Gastrocnemius medialis (tissue), 4 donors: ENCODE results near the gene RNU6-1. TPM values are rescaled to one million over a fixed set of nuclear protein-coding genes. Genes with fewer than 3 reads are reported as not detected.

Source experiments
- ATAC-seq, 2 donors: fragments of 150-250 bp; one replicate each; pipeline ENCODE4 v1.9.1; 2016
- DNase-seq, 2 donors: peaks; one replicate each; pipeline ENCODE4 v3.0.0-alpha.2; 2019
- H3K27ac ChIP-seq, 4 donors: fragments of 200-600 bp; sonication (generic); 1 replicate in 1 of 4; 2 replicates in 3 of 4; pipeline ENCODE4 v1.5.1; 2016 to 2018; ENCODE audit warnings: mild to moderate bottlenecking in 2 of 4, moderate library complexity in 1 of 4
- H3K27me3 ChIP-seq, 3 donors: fragments of 200-600 bp; sonication (generic) in 2 of 3; 1 replicate in 1 of 3; 2 replicates in 2 of 3; pipeline versions ENCODE4 v1.5.1 to v1.6.0; 2016 to 2019; ENCODE audit warnings: mild to moderate bottlenecking in 1 of 3, moderate library complexity in 1 of 3
- H3K36me3 ChIP-seq, 2 donors: fragments of 200-600 bp; sonication (generic) in 1 of 2; one replicate each; pipeline ENCODE4 v1.5.1; 2017 to 2018
- H3K4me1 ChIP-seq, 2 donors: fragments of 200-600 bp; sonication (generic) in 1 of 2; one replicate each; pipeline ENCODE4 v1.5.1; 2016 to 2017; ENCODE audit warnings: mild to moderate bottlenecking in 2 of 2
- H3K4me3 ChIP-seq, 4 donors: fragments of 200-600 bp; sonication (generic) in 3 of 4; 1 replicate in 1 of 4; 2 replicates in 3 of 4; pipeline ENCODE4 v1.5.1; 2016 to 2019; ENCODE audit warnings: mild to moderate bottlenecking in 2 of 4
- H3K9me3 ChIP-seq, 3 donors: fragments of 200-600 bp; sonication (generic) in 2 of 3; 1 replicate in 1 of 3; 2 replicates in 2 of 3; pipeline ENCODE4 v1.5.1; 2016 to 2019
- POLR2A ChIP-seq, 2 donors: fragments of 450-650 bp; IDR thresholded peaks; one replicate each; pipeline ENCODE4 v1.6.1; 2017; ENCODE audit warnings: antibody characterized with exemption in 2 of 2, mild to moderate bottlenecking in 2 of 2, moderate library complexity in 2 of 2
- in situ Hi-C, 4 donors: fragments of 200-750 bp; cut with MboI; loops; one replicate each; pipeline versions ENCODE4 v1.15.0 to v1.8.0; 2017; ENCODE audit warnings: low sequenced_read_pairs in 4 of 4
- intact Hi-C: fragments of 100-400 bp; cut with DNase I; formaldehyde crosslinking; loops from one replicate; pipeline ENCODE4 v1.15.1; 2023; ENCODE audit warnings: low total_unique reads
- total RNA-seq, 4 donors: library from RNA; depleted of rRNA; stranded (reverse); fragments of >200 nt; gene quantifications; one replicate each; pipeline versions ENCODE4 v1.1.0 to v1.2.3, GENCODE V29; 2016
- TF ChIP-seq, protein P1 (sequence below), 5 experiments: fragments of 450-650 bp in 3 of 5; fragments of 200-600 bp in 2 of 5; sonication (generic) in 2 of 5; IDR thresholded peaks in 4 of 5; conservative IDR thresholded peaks in 1 of 5; 1 replicate in 4 of 5; 2 replicates in 1 of 5; pipeline ENCODE4 v1.5.1; 2016 to 2019; ENCODE audit warnings: antibody characterized with exemption in 5 of 5, mild to moderate bottlenecking in 3 of 5, moderate library complexity in 3 of 5

RNU6-1 gene
- total RNA-seq, 4 donors from 2014 or later = not detected

DNA sequence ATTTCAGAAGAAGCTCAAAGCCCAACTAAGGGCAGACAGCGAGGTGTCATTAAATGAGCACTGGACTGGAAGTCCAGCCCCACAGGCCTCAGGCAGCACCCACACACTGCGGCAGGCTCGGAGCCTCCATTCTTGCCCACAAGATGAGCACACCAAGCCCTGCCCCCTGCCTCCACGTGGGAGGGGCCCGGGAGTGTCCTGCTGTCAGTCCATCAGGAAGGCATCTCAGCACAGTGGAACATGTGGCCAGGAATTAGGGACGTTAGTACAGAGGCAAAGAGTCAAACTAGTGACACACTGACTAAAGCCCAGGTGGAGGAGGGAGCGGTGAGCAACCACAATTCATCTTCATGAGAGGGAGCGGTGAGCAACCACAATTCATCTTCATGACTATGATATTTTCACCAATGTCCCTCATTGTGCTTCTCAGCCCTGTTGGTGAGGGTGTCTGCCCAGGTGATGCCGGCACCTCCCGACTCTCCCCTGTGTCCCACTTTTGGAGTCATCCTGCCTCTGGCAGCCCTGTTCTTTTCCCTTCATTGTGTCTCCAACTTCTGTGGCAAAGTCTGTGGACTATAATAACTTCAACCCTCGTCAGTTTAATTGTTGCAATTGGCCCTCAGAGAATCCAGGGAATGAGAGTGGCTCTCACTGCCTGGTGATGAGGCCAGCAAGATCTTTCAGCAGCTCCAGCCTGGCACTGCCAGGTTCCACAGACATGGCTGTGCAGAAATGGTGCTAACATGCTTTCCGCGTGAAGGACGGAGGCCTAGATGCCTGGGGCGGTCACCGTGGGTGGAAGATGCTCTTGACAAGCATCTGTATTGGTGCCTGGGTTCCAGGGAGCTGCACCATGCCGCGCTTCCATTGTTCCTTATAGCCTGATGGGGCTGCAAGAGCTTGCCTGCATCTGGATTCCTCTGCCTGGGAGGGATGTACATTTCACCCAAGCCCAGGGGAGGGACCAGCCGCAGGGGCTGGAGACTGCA, 37.6 kb downstream of the RNU6-1 start:
- TF ChIP-seq, protein P1, sequence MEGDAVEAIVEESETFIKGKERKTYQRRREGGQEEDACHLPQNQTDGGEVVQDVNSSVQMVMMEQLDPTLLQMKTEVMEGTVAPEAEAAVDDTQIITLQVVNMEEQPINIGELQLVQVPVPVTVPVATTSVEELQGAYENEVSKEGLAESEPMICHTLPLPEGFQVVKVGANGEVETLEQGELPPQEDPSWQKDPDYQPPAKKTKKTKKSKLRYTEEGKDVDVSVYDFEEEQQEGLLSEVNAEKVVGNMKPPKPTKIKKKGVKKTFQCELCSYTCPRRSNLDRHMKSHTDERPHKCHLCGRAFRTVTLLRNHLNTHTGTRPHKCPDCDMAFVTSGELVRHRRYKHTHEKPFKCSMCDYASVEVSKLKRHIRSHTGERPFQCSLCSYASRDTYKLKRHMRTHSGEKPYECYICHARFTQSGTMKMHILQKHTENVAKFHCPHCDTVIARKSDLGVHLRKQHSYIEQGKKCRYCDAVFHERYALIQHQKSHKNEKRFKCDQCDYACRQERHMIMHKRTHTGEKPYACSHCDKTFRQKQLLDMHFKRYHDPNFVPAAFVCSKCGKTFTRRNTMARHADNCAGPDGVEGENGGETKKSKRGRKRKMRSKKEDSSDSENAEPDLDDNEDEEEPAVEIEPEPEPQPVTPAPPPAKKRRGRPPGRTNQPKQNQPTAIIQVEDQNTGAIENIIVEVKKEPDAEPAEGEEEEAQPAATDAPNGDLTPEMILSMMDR (IDR thresholded peaks at IDR 0.05 in 4 of 5, conservative IDR thresholded peaks at IDR 0.05 in 1 of 5) = no peak
- no peak for TF ChIP-seq POLR2A (IDR thresholded peaks at IDR 0.05)
- H3K9me3 ChIP-seq = no peaks in the 10 kb centered on the region
- no peak for DNase-seq
- intact Hi-C loops (no loop called here), in situ Hi-C loops (no loop called here)
- no peaks in the 10 kb centered on the region for H3K27me3 ChIP-seq
- H3K36me3 ChIP-seq = no peaks in the 10 kb centered on the region
- no peak overlapping the region for H3K4me3 ChIP-seq
- no peaks in the 10 kb centered on the region for H3K4me1 ChIP-seq
- no peak overlapping the region for H3K27ac ChIP-seq
- no peak for ATAC-seq

GRCh38 chr15:67801142-67801541, 38.7 kb downstream of the RNU6-1 start:
- Histone ChIP-seq H3K9me3 (no peaks in the 10 kb centered on the region), H3K4me1 (no peaks in the 10 kb centered on the region), H3K4me3 (no peak overlapping the region), H3K27ac (no peak overlapping the region), H3K36me3 (no peaks in the 10 kb centered on the region), H3K27me3 (no peaks in the 10 kb centered on the region)
- in situ Hi-C loops = no loop called here
- no peak for TF ChIP-seq POLR2A (IDR thresholded peaks at IDR 0.05)
- TF ChIP-seq, protein P1 (IDR thresholded peaks at IDR 0.05 in 4 of 5, conservative IDR thresholded peaks at IDR 0.05 in 1 of 5) = no peak
- intact Hi-C loops = no loop called here
- DNase-seq (no peak), ATAC-seq (no peak)

DNA sequence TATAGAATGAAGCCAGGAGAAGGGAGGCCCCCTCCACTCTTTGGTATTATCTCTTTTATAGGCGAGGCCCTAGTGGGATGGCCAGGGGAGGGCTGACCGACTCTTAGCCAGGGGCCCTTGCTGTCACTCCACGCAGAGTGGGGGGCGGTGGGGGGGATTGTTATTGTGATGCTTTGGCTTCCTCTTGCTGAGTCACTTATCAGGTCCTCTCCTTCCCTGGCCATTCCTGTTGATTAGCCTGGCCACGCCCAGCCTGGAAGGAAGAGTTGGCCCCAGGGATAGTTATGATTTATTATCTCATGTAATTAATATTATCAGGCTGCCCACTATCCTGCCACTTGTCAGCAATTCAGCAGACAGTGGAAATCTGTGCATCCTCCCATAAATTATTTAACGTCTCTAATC, 40.0 kb downstream of the RNU6-1 start:
- no peak for DNase-seq
- Histone ChIP-seq H3K9me3 (no peaks in the 10 kb centered on the region), H3K36me3 (no peaks in the 10 kb centered on the region), H3K27ac (no peak overlapping the region), H3K27me3 (no peaks in the 10 kb centered on the region), H3K4me1 (no peaks in the 10 kb centered on the region), H3K4me3 (no peak overlapping the region)
- in situ Hi-C loops (no loop called here), intact Hi-C loops (no loop called here)
- no peak for ATAC-seq
- TF ChIP-seq POLR2A (IDR thresholded peaks at IDR 0.05) = no peak
- TF ChIP-seq, protein P1 (IDR thresholded peaks at IDR 0.05 in 4 of 5, conservative IDR thresholded peaks at IDR 0.05 in 1 of 5) = no peak

DNA sequence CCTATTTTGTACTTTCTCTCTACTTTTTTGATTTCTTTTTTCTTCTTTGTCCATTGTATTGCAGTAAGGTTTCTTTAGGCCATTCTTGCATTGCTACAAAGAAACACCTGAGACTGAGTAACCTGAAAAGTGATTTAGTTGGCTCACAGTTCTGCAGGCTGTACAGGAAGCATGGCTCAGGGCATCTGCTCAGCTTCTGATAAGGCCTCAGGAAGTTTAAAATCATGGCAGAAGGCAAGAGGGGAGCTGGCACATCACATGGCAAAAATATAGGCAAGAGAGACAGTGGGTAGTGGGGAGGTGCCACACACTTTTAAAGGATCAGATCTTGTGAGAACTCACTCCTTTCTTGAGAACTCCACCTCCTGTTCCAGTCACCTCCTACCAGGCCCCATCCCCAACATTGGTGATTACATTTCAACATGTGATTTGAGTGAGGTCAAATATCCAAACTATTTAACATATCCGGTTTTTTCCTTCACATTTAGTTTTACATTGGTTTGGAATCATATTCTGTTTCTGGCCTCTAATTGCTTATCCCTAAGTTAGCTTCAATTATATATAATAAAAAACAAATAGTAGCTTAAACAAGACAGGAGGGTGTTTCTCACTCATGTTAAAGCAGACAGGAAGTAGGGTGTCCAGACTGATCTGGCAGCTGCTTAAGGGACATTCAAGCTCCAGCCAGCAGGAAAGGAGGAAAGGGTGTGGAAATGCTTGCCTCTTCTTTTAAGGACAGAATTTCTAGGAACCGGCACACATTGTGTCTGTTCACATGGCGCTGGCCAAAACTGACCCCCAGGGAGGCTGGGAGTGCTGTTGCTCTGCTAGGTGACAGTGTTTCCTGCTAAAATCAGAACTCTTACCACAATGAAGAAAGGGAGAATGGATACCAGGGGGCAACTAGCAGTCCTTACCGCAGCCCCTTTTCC, 43.4 kb downstream of the RNU6-1 start:
- Histone ChIP-seq H3K27me3 (no peaks in the 10 kb centered on the region), H3K36me3 (no peaks in the 10 kb centered on the region), H3K27ac (no peak overlapping the region), H3K4me3 (no peak overlapping the region), H3K9me3 (no peaks in the 10 kb centered on the region), H3K4me1 (no peaks in the 10 kb centered on the region)
- DNase-seq = no peak
- in situ Hi-C loops (no loop called here), intact Hi-C loops (no loop called here)
- TF ChIP-seq POLR2A (IDR thresholded peaks at IDR 0.05) = no peak
- TF ChIP-seq, protein P1 (IDR thresholded peaks at IDR 0.05 in 4 of 5, conservative IDR thresholded peaks at IDR 0.05 in 1 of 5) = no peak
- ATAC-seq = no peak
